Tibial artery (tissue), 4 donors: Measurements from ENCODE around the gene SLC35F6.

Experiments
- DNase-seq, 2 donors: peaks; one replicate each; pipeline ENCODE4 v3.0.0-alpha.2; 2019
- H3K27ac ChIP-seq, 2 donors: fragments of 200-600 bp; sonication (generic) in 1 of 2; 1 replicate in 1 of 2; 2 replicates in 1 of 2; pipeline ENCODE4 v1.5.1; 2018 to 2019; ENCODE audit warnings: mild to moderate bottlenecking in 1 of 2
- H3K27me3 ChIP-seq, 2 donors: fragments of 200-600 bp; sonication (generic) in 1 of 2; one replicate each; pipeline versions ENCODE4 v1.5.1 to v1.6.0; 2016 to 2019
- H3K36me3 ChIP-seq, 3 donors: fragments of 200-600 bp; sonication (generic) in 2 of 3; one replicate each; pipeline ENCODE4 v1.5.1; 2016 to 2019; ENCODE audit warnings: mild to moderate bottlenecking in 2 of 3
- H3K4me1 ChIP-seq, 4 donors: fragments of 200-600 bp; sonication (generic) in 2 of 4; 1 replicate in 3 of 4; 2 replicates in 1 of 4; pipeline ENCODE4 v1.5.1; 2016 to 2019
- H3K4me3 ChIP-seq, 2 donors: fragments of 200-600 bp; sonication (generic) in 1 of 2; 1 replicate in 1 of 2; 2 replicates in 1 of 2; pipeline ENCODE4 v1.5.1; 2018 to 2019; ENCODE audit warnings: mild to moderate bottlenecking in 2 of 2
- H3K9me3 ChIP-seq, 3 donors: fragments of 200-600 bp; sonication (generic) in 1 of 3; one replicate each; pipeline ENCODE4 v1.5.1; 2016 to 2019
- CTCF ChIP-seq, 2 experiments: fragments of 200-600 bp in 1 of 2; fragments of 450-650 bp in 1 of 2; IDR thresholded peaks; one replicate each; pipeline ENCODE4 v1.5.1; 2017 to 2019; ENCODE audit warnings: antibody characterized with exemption in 2 of 2, mild to moderate bottlenecking in 1 of 2, moderate library complexity in 1 of 2
- intact Hi-C: fragments of 100-400 bp; cut with DNase I; formaldehyde crosslinking; loops from one replicate; pipeline ENCODE4 v1.15.0; 2023; ENCODE audit warnings: low total_unique reads

The SLC35F6 gene

GRCh38 chr2:26801796-26802195 is 37.7 kb downstream of the SLC35F6 start:
- intact Hi-C loops = no loop called here

GRCh38 chr2:26805241-26805676 is 41.2 kb downstream of the SLC35F6 start:
- H3K27ac ChIP-seq = no peak overlapping the region
- H3K9me3 ChIP-seq = no peaks in the 10 kb centered on the region
- TF ChIP-seq CTCF (IDR thresholded peaks at IDR 0.05) = no peak
- H3K4me1 ChIP-seq = no peaks in the 10 kb centered on the region
- no peaks in the 10 kb centered on the region for H3K36me3 ChIP-seq
- no peak for DNase-seq
- H3K4me3 ChIP-seq = no peak overlapping the region
- intact Hi-C loops = no loop called here
- H3K27me3 ChIP-seq = no peaks in the 10 kb centered on the region

More at GRCh38 chr2:26801796-26802195, 37.7 kb downstream of the SLC35F6 start:
- no peak for TF ChIP-seq CTCF (IDR thresholded peaks at IDR 0.05)
- no peaks in the 10 kb centered on the region for H3K4me1 ChIP-seq
- no peak overlapping the region for H3K27ac ChIP-seq
- H3K9me3 ChIP-seq = no peaks in the 10 kb centered on the region
- H3K27me3 ChIP-seq = no peaks in the 10 kb centered on the region
- no peak for DNase-seq
- no peaks in the 10 kb centered on the region for H3K36me3 ChIP-seq
- H3K4me3 ChIP-seq = no peak overlapping the region

GRCh38 chr2:26807788-26808460 is 43.8 kb downstream of the SLC35F6 start:
- Histone ChIP-seq H3K36me3 (no peaks in the 10 kb centered on the region), H3K27me3 (peaks cover 0 to 9% of the 10 kb centered on the region in 2 donors), H3K4me1 (no peaks in the 10 kb centered on the region), H3K27ac (no peak overlapping the region), H3K4me3 (no peak overlapping the region), H3K9me3 (no peaks in the 10 kb centered on the region)
- TF ChIP-seq CTCF (IDR thresholded peaks at IDR 0.05) = no peak
- no peak for DNase-seq
- intact Hi-C loops = no loop called here

GRCh38 chr2:26809211-26809610 is 45.1 kb downstream of the SLC35F6 start:
- intact Hi-C loops = no loop called here
- Histone ChIP-seq H3K9me3 (no peaks in the 10 kb centered on the region), H3K4me1 (no peaks in the 10 kb centered on the region), H3K4me3 (no peak overlapping the region), H3K27me3 (peaks cover 0 to 16% of the 10 kb centered on the region in 2 donors), H3K36me3 (no peaks in the 10 kb centered on the region), H3K27ac (no peak overlapping the region)
- no peak for TF ChIP-seq CTCF (IDR thresholded peaks at IDR 0.05)
- no peak for DNase-seq

GRCh38 chr2:26809876-26810577 is 45.9 kb downstream of the SLC35F6 start:
- Histone ChIP-seq H3K36me3 (no peaks in the 10 kb centered on the region), H3K4me1 (no peaks in the 10 kb centered on the region), H3K27me3 (peaks cover 0 to 21% of the 10 kb centered on the region in 2 donors), H3K9me3 (no peaks in the 10 kb centered on the region), H3K4me3 (no peak overlapping the region), H3K27ac (no peak overlapping the region)
- DNase-seq = no peak
- intact Hi-C loops = no loop called here
- no peak for TF ChIP-seq CTCF (IDR thresholded peaks at IDR 0.05)
